KG1 (cell line): ENCODE data around the gene S100A11.

ENCODE experiments used
- DNase-seq: peaks from one replicate; lab custom pipeline; 2025; lab: John Stamatoyannopoulos, UW

The S100A11 gene

DNA sequence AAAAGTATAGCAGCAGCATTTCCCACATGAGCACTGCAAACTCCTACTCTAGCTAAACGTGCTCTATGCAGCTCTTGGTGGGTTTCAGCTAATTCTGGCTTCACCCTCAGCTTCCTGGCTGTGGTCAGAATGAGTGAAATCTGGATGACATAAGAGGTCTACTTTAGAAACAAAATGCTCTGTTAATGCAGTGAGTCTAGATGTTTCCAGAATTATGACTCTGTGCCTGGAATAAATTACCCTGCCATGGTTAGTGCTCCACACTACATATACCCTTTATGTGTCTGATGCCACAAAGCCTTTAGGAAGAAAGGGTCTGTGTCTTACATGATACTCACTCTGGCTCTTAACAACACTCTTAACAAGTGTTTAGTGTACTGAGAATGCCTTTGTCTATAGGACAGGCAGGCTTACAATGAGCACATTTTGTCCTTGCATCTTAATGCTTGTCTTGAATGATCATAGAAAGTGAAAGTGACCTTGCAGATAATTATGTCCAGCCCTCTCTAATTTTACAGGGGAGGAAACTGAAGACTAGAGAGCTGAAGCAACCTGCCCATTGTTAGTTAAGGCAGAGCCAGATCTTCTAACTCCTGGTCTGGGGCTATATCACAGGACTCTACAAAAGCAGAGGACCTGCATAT, 52.4 kb downstream of the S100A11 start:
- no peak for DNase-seq
